CD4-positive, alpha-beta T cell (primary cell): Measurements from ENCODE around the gene MEF2B. TPM values are rescaled to one million over a fixed set of nuclear protein-coding genes. Genes with fewer than 3 reads are reported as not detected.

Experiments
- ATAC-seq: fragments of 200-7000 bp; cut with Tn5 transposase; one replicate; pipeline ENCODE4 v1.10.0; 2022; ENCODE audit warnings: mild to moderate bottlenecking; ENCODE audit not compliant: poor library complexity
- CTCF ChIA-PET: fragments of 350-600 bp; sonication (Branson Sonifier 250); formaldehyde crosslinking; loops from one replicate; lab custom pipeline; 2021; ENCODE audit warnings: antibody characterized with exemption, inconsistent platforms; lab: Charles Lee
- POLR2A ChIA-PET: fragments of 350-600 bp; sonication (Branson Sonifier 250); formaldehyde crosslinking; loops from one replicate; lab custom pipeline; 2021; ENCODE audit warnings: antibody characterized with exemption, inconsistent platforms; lab: Charles Lee
- DNase-seq, 14 experiments: peaks; one replicate each; pipeline ENCODE4 v3.0.0-alpha.2; 2013 to 2020; ENCODE audit warnings: mixed read lengths in 2 of 14
- H3K27ac ChIP-seq, 2 donors: one replicate each; pipeline versions ENCODE4 v1.5.1 to v1.7.0; 2013; ENCODE audit warnings: low read length in 2 of 2, low read depth in 1 of 2, mild to moderate bottlenecking in 1 of 2
- H3K27me3 ChIP-seq, 2 experiments: 1 replicate in 1 of 2; 2 replicates in 1 of 2; pipeline versions ENCODE4 v1.6.1 to v1.7.0; 2013; ENCODE audit warnings: low read length in 2 of 2, control low read depth in 1 of 2, mild to moderate bottlenecking in 1 of 2, moderate library complexity in 1 of 2; ENCODE audit not compliant: insufficient read depth in 2 of 2, control insufficient read depth in 1 of 2
- H3K36me3 ChIP-seq: one replicate; pipeline ENCODE4 v1.6.1; 2013; ENCODE audit warnings: low read length, control low read depth; ENCODE audit not compliant: insufficient read depth
- H3K4me1 ChIP-seq: one replicate; pipeline ENCODE4 v1.6.1; 2013; ENCODE audit warnings: low read length, control low read depth; ENCODE audit not compliant: insufficient read depth
- H3K4me3 ChIP-seq: one replicate; pipeline ENCODE4 v1.5.1; 2013; ENCODE audit warnings: mild to moderate bottlenecking, low read length, moderate library complexity
- H3K9me3 ChIP-seq, 2 experiments: 1 replicate in 1 of 2; 2 replicates in 1 of 2; pipeline versions ENCODE4 v1.6.1 to v1.7.0; 2013; ENCODE audit warnings: low read length in 2 of 2, mild to moderate bottlenecking in 2 of 2, control low read depth in 1 of 2, moderate library complexity in 1 of 2; ENCODE audit not compliant: control insufficient read depth in 1 of 2, insufficient read depth in 1 of 2
- H3K27ac Mint-ChIP-seq: one replicate; pipeline ENCODE4 v1.8.0; 2020; ENCODE audit warnings: mixed read lengths
- H3K27me3 Mint-ChIP-seq: one replicate; pipeline ENCODE4 v1.8.0; 2021; ENCODE audit warnings: mixed read lengths
- H3K36me3 Mint-ChIP-seq: one replicate; pipeline ENCODE4 v1.8.0; 2021; ENCODE audit warnings: low read depth, mixed read lengths
- H3K4me1 Mint-ChIP-seq: one replicate; pipeline ENCODE4 v1.8.0; 2021; ENCODE audit warnings: low read depth, mixed read lengths
- H3K4me3 Mint-ChIP-seq: one replicate; pipeline ENCODE4 v1.8.0; 2020; ENCODE audit warnings: mild to moderate bottlenecking, mixed read lengths
- H3K9me3 Mint-ChIP-seq: one replicate; pipeline ENCODE4 v1.8.0; 2020; ENCODE audit warnings: mixed read lengths
- intact Hi-C, 2 experiments: fragments of 100-400 bp; cut with DNase I in 1 of 2; cut with micrococcal nuclease in 1 of 2; formaldehyde crosslinking; loops; one replicate each; pipeline versions ENCODE4 v1.15.1 to v1.9.0; 2023 to 2025; cut with DNase I, micrococcal nuclease
- total RNA-seq, 174 experiments: library from RNA in 2 of 174; stranded (reverse) in 2 of 174; gene quantifications; one replicate each; pipeline ENCODE4 v1.2.3 and lab custom pipeline; 2021 to 2026
- TF ChIP-seq, protein P1 (sequence below): fragments of 200-600 bp; IDR thresholded peaks from one replicate; pipeline ENCODE4 v1.8.0; 2022; ENCODE audit warnings: antibody characterized with exemption, mild to moderate bottlenecking

MEF2B gene
- total RNA-seq, 2 experiments from 2014 or later = 1.9 to 3.0 TPM

DNA sequence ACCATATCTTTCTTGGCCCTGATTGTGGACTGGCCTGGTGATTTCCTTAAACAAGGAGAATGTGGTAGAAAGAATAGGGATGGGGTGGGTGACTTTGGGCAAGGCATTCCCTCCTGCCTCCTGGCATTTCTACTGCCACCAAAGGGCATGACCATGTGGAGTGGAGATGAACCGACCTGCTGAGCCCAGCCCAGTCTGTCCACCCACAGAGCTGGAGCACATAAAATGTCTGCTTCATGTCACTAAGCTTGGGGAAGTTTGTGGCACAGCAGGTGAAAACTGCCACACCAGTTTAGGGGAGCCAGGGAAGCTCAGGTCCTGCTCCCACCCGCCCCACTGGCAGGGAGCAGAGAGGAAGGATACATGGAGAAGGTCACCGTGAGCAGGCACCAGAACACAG is 38.1 kb downstream of the MEF2B start:
- Mint-ChIP-seq H3K4me1 (peaks cover 3% of the 10 kb centered on the region), H3K27me3 (no peaks in the 10 kb centered on the region), H3K27ac (no peak overlapping the region), H3K9me3 (no peaks in the 10 kb centered on the region), H3K4me3 (no peak overlapping the region), H3K36me3 (peaks cover 15% of the 10 kb centered on the region)
- ATAC-seq (no peak), DNase-seq (no peak)
- Histone ChIP-seq H3K27ac (no peak overlapping the region), H3K4me3 (no peak overlapping the region), H3K27me3 (no peaks in the 10 kb centered on the region), H3K4me1 (peaks cover 9% of the 10 kb centered on the region), H3K36me3 (no peaks in the 10 kb centered on the region), H3K9me3 (peaks cover 8 to 14% of the 10 kb centered on the region in 2 experiments)
- TF ChIP-seq, protein P1, sequence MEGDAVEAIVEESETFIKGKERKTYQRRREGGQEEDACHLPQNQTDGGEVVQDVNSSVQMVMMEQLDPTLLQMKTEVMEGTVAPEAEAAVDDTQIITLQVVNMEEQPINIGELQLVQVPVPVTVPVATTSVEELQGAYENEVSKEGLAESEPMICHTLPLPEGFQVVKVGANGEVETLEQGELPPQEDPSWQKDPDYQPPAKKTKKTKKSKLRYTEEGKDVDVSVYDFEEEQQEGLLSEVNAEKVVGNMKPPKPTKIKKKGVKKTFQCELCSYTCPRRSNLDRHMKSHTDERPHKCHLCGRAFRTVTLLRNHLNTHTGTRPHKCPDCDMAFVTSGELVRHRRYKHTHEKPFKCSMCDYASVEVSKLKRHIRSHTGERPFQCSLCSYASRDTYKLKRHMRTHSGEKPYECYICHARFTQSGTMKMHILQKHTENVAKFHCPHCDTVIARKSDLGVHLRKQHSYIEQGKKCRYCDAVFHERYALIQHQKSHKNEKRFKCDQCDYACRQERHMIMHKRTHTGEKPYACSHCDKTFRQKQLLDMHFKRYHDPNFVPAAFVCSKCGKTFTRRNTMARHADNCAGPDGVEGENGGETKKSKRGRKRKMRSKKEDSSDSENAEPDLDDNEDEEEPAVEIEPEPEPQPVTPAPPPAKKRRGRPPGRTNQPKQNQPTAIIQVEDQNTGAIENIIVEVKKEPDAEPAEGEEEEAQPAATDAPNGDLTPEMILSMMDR = no peak
- ChIA-PET POLR2A (interaction anchor here (0.5 kb wide), 1 partner anchor 301 kb away, joined by 3 read pairs; no protein-coding TSS in a partner anchor), CTCF (no interaction called here)
- intact Hi-C loops = no loop called here

GRCh38 chr19:19126102-19126501 is 44.0 kb downstream of the MEF2B start:
- Histone ChIP-seq H3K27me3 (no peaks in the 10 kb centered on the region), H3K4me3 (no peak overlapping the region), H3K36me3 (peaks cover 5% of the 10 kb centered on the region), H3K27ac (no peak overlapping the region), H3K4me1 (no peaks in the 10 kb centered on the region), H3K9me3 (peaks cover 0 to 5% of the 10 kb centered on the region in 2 experiments)
- ATAC-seq = no peak
- Mint-ChIP-seq H3K27ac (no peak overlapping the region), H3K27me3 (no peaks in the 10 kb centered on the region), H3K4me1 (no peaks in the 10 kb centered on the region), H3K4me3 (no peak overlapping the region), H3K36me3 (peaks cover 40% of the 10 kb centered on the region), H3K9me3 (peaks cover 2% of the 10 kb centered on the region)
- ChIA-PET CTCF (no interaction called here), POLR2A (no interaction called here)
- intact Hi-C loops = no loop called here
- DNase-seq = no peak
- TF ChIP-seq, protein P1 = no peak

GRCh38 chr19:19123386-19123785 is 46.7 kb downstream of the MEF2B start:
- ChIA-PET CTCF (no interaction called here), POLR2A (no interaction called here)
- intact Hi-C loops = no loop called here
- DNase-seq (no peak), ATAC-seq (no peak)
- Histone ChIP-seq H3K36me3 (peaks cover 20% of the 10 kb centered on the region), H3K4me3 (no peak overlapping the region), H3K4me1 (no peaks in the 10 kb centered on the region), H3K9me3 (peaks cover 0 to 5% of the 10 kb centered on the region in 2 experiments), H3K27ac (no peak overlapping the region), H3K27me3 (no peaks in the 10 kb centered on the region)
- peaks cover 43% of the 10 kb centered on the region for H3K36me3 Mint-ChIP-seq
- no peak overlapping the region for H3K27ac Mint-ChIP-seq
- H3K9me3 Mint-ChIP-seq = peaks cover 2% of the 10 kb centered on the region
- H3K27me3 Mint-ChIP-seq = no peaks in the 10 kb centered on the region
- H3K4me3 Mint-ChIP-seq = no peak overlapping the region
- H3K4me1 Mint-ChIP-seq = no peaks in the 10 kb centered on the region
- TF ChIP-seq, protein P1 = no peak
